Breast epithelium (tissue), 3 donors: ENCODE measurements around the gene HIVEP2.

Experiments used
- POLR2A ChIP-seq: fragments of 450-650 bp; IDR thresholded peaks from one replicate; pipeline ENCODE4 v1.6.1; 2016; ENCODE audit warnings: antibody characterized with exemption, mild to moderate bottlenecking, moderate library complexity
- POLR2AphosphoS5 ChIP-seq, 3 donors: sonication (generic); formaldehyde crosslinking; IDR thresholded peaks; one replicate each; pipeline ENCODE4 v1.6.1; 2017; ENCODE audit warnings: antibody characterized with exemption in 3 of 3
- TF ChIP-seq, protein P1 (sequence below), 3 donors: fragments of 450-650 bp; IDR thresholded peaks; one replicate each; pipeline ENCODE4 v1.5.1; 2016 to 2017; ENCODE audit warnings: antibody characterized with exemption in 3 of 3, mild to moderate bottlenecking in 3 of 3, moderate library complexity in 3 of 3

DNA sequence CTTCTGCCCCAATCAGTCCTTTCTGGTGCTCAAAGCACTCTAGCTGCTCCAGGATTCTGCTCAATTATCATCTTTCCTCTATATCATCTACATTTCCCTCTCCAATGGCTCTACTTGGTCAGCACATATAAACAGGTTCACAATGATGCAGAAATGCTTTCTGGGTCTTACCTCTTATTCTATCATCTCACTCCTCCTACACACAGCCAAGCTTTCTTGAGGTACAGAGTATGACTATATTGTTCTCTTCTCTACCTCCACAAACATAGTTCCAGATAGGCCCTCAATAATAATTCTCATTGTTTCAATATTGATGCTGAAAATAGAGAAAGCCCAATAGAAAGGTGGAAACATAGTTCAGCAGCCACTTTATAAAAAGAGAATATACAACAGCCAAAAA is 48.2 kb downstream of the HIVEP2 start:
- TF ChIP-seq, protein P1, sequence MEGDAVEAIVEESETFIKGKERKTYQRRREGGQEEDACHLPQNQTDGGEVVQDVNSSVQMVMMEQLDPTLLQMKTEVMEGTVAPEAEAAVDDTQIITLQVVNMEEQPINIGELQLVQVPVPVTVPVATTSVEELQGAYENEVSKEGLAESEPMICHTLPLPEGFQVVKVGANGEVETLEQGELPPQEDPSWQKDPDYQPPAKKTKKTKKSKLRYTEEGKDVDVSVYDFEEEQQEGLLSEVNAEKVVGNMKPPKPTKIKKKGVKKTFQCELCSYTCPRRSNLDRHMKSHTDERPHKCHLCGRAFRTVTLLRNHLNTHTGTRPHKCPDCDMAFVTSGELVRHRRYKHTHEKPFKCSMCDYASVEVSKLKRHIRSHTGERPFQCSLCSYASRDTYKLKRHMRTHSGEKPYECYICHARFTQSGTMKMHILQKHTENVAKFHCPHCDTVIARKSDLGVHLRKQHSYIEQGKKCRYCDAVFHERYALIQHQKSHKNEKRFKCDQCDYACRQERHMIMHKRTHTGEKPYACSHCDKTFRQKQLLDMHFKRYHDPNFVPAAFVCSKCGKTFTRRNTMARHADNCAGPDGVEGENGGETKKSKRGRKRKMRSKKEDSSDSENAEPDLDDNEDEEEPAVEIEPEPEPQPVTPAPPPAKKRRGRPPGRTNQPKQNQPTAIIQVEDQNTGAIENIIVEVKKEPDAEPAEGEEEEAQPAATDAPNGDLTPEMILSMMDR (IDR thresholded peaks at IDR 0.05), result no peak
- TF ChIP-seq POLR2AphosphoS5 (IDR thresholded peaks at IDR 0.05) (no peak), POLR2A (no peak)
